Thyroid gland (tissue), 4 donors: ENCODE measurements around the gene RNF145. TPM values are rescaled to one million over a fixed set of nuclear protein-coding genes. Genes with fewer than 3 reads are reported as not detected.

Experiments
- DNase-seq, 2 donors: peaks; one replicate each; pipeline ENCODE4 v3.0.0-alpha.2; 2019
- H3K27ac ChIP-seq, 3 donors: fragments of 200-600 bp; sonication (generic); 1 replicate in 2 of 3; 2 replicates in 1 of 3; pipeline ENCODE4 v1.5.1; 2016 to 2019; ENCODE audit warnings: mild to moderate bottlenecking in 1 of 3, moderate library complexity in 1 of 3
- H3K27me3 ChIP-seq: fragments of 200-600 bp; sonication (generic); one replicate; pipeline ENCODE4 v1.5.1; 2019
- H3K36me3 ChIP-seq, 2 donors: fragments of 200-600 bp; sonication (generic); one replicate each; pipeline ENCODE4 v1.5.1; 2016 to 2019
- H3K4me1 ChIP-seq, 2 donors: fragments of 200-600 bp; sonication (generic); one replicate each; pipeline ENCODE4 v1.5.1; 2017 to 2019
- H3K4me3 ChIP-seq, 3 donors: fragments of 200-600 bp; sonication (generic); replicated peaks in 1 of 3; 1 replicate in 2 of 3; 2 replicates in 1 of 3; pipeline ENCODE4 v1.5.1; 2016; ENCODE audit warnings: mild to moderate bottlenecking in 1 of 3
- H3K9me3 ChIP-seq: fragments of 200-600 bp; sonication (generic); one replicate; pipeline ENCODE4 v1.5.1; 2017
- POLR2A ChIP-seq, 2 donors: fragments of 450-650 bp; IDR thresholded peaks; one replicate each; pipeline ENCODE4 v1.6.1; 2017; ENCODE audit warnings: antibody characterized with exemption in 2 of 2, mild to moderate bottlenecking in 2 of 2, moderate library complexity in 1 of 2
- WGBS, 2 donors: methylation state at CpG; one replicate each; pipeline ENCODE4 v1.1.5; 2017; 5-methylcytosine and 5-hydroxymethylcytosine counted together
- intact Hi-C: fragments of 100-400 bp; cut with DNase I; formaldehyde crosslinking; loops from one replicate; pipeline ENCODE4 v1.15.1; 2023
- total RNA-seq, 4 donors: library from RNA; depleted of rRNA; stranded (reverse); fragments of >200 nt; gene quantifications; one replicate each; pipeline ENCODE4 v1.2.3, GENCODE V29; 2016
- TF ChIP-seq, protein P1 (sequence below), 6 experiments: fragments of 200-600 bp in 3 of 6; fragments of 450-650 bp in 3 of 6; sonication (generic) in 3 of 6; IDR thresholded peaks; one replicate each; pipeline ENCODE4 v1.5.1; 2016 to 2019; ENCODE audit warnings: antibody characterized with exemption in 6 of 6, mild to moderate bottlenecking in 2 of 6, inconsistent platforms in 1 of 6, moderate library complexity in 1 of 6

RNF145 gene
- total RNA-seq, 4 donors from 2014 or later: 59.5 to 88.6 (median 75.6) TPM

DNA sequence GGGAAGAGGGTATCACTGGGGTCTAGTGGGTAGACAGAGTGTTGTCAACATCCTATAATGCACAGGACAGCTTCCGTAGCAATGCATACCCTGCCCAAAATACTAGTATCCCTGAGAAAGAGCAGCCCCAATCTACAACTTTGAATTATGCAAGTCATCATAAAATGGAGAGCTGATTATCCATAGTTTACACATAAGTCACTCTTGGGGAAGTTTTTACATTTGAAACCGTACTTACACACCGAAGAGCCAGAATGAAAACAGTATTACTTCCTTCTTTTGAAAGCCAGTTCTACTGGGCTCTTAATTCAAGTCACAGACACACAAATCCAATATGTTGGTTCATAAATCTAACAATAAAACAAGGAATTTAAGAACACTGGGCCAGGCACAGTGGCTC, 21.6 kb downstream of the RNF145 start:
- no peak overlapping the region for H3K27ac ChIP-seq
- H3K4me3 ChIP-seq: no peak overlapping the region
- H3K36me3 ChIP-seq: peaks cover 0 to 4% of the 10 kb centered on the region in 2 donors
- H3K4me1 ChIP-seq: peaks cover 27 to 34% of the 10 kb centered on the region in 2 donors
- no peak for DNase-seq
- intact Hi-C loops: no loop called here
- no peaks in the 10 kb centered on the region for H3K9me3 ChIP-seq
- no peaks in the 10 kb centered on the region for H3K27me3 ChIP-seq
- 91 to 97% methylated on average over 3 of the region's 3 CpGs for WGBS, 2 donors
- TF ChIP-seq, protein P1, sequence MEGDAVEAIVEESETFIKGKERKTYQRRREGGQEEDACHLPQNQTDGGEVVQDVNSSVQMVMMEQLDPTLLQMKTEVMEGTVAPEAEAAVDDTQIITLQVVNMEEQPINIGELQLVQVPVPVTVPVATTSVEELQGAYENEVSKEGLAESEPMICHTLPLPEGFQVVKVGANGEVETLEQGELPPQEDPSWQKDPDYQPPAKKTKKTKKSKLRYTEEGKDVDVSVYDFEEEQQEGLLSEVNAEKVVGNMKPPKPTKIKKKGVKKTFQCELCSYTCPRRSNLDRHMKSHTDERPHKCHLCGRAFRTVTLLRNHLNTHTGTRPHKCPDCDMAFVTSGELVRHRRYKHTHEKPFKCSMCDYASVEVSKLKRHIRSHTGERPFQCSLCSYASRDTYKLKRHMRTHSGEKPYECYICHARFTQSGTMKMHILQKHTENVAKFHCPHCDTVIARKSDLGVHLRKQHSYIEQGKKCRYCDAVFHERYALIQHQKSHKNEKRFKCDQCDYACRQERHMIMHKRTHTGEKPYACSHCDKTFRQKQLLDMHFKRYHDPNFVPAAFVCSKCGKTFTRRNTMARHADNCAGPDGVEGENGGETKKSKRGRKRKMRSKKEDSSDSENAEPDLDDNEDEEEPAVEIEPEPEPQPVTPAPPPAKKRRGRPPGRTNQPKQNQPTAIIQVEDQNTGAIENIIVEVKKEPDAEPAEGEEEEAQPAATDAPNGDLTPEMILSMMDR (IDR thresholded peaks at IDR 0.05): no peak
- TF ChIP-seq POLR2A (IDR thresholded peaks at IDR 0.05): no peak

DNA sequence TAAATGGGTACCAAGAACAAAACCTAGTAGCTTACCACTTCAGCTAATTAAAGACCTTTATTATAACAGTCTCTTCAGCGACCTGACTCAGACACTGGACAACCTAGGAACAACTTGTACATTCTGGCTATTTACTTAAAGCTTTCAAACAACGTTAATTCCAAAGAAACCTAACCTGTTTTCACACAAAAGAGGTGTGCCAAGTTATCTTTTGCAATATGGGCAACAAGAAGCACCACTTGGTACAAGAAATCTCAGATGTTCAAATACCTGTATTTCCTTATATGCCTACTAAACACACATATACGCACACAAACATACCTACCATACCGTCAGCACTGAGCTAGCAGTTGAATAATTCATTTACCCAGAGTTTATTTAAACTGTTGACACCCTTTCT, 23.0 kb downstream of the RNF145 start:
- no peaks in the 10 kb centered on the region for H3K9me3 ChIP-seq
- TF ChIP-seq, protein P1 (IDR thresholded peaks at IDR 0.05): peak in 1 of 6 experiments; percentile 27
- no peak for TF ChIP-seq POLR2A (IDR thresholded peaks at IDR 0.05)
- intact Hi-C loops: no loop called here
- 56 to 62% methylated on average over 4 of the region's 4 CpGs for WGBS, 2 donors
- no peak overlapping the region for H3K4me3 ChIP-seq
- H3K27ac ChIP-seq: peak overlapping the region; percentile 23 to 81 (median 76)
- peaks cover 41 to 48% of the 10 kb centered on the region in 2 donors for H3K4me1 ChIP-seq
- H3K27me3 ChIP-seq: no peaks in the 10 kb centered on the region
- H3K36me3 ChIP-seq: peaks cover 0 to 4% of the 10 kb centered on the region in 2 donors
- DNase-seq: no peak

DNA sequence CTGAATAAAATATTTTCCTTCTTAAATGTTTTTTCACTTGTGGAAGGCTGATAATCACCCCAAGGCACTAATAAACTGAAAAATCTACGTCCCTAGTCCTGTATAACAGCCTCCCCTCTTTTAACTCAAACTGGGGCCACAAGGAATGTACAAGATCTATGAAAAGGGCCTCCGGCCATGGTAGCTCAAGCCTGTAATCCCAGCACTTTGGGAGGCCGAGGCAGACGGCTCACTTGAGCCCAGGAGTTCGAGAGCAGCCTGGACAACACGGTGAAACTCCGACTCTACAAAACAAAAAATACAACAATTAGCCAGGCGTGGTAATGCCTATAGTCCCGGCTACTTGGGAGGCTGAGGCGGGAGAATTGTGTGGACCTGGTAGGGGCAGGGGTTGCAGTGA, 23.6 kb downstream of the RNF145 start:
- peaks cover 46 to 53% of the 10 kb centered on the region in 2 donors for H3K4me1 ChIP-seq
- 61 to 64% methylated on average over 10 of the region's 10 CpGs for WGBS, 2 donors
- intact Hi-C loops: no loop called here
- H3K27me3 ChIP-seq: no peaks in the 10 kb centered on the region
- H3K4me3 ChIP-seq: no peak overlapping the region
- TF ChIP-seq POLR2A (IDR thresholded peaks at IDR 0.05): no peak
- TF ChIP-seq, protein P1 (IDR thresholded peaks at IDR 0.05): no peak
- no peak for DNase-seq
- no peaks in the 10 kb centered on the region for H3K9me3 ChIP-seq
- H3K27ac ChIP-seq: peak overlapping the region; percentile 23 to 81 (median 76)
- H3K36me3 ChIP-seq: peaks cover 0 to 4% of the 10 kb centered on the region in 2 donors

DNA sequence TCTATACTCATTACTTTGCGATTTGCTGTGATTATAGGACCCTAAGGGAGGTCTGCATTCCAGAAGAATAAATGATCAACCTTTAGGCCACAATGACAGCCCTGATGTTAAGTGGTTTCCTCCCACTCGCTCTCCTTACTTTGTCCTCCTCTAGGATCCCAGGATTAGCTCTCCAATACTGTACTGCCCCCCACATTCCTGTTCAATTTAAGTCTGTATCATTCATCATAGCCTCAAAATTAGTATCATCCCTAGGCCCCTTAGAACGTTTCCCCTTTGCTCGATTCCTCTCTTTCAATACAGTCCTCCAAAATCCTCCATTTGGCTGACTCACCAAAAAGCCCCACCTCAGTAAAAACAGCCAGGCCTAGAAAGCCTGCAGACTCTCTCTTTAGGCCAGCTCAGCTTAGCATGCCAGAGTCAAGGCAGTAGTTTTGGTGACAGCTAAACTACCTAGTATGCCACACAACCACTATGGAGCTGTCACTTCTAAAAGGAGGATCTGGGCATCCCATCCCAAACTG, 24.4 kb downstream of the RNF145 start:
- peaks cover 0 to 2% of the 10 kb centered on the region in 2 donors for H3K36me3 ChIP-seq
- no peaks in the 10 kb centered on the region for H3K9me3 ChIP-seq
- H3K27me3 ChIP-seq: no peaks in the 10 kb centered on the region
- no peak overlapping the region for H3K4me3 ChIP-seq
- peak overlapping the region; percentile 23 to 81 (median 76) for H3K27ac ChIP-seq
- H3K4me1 ChIP-seq: peaks cover 49 to 60% of the 10 kb centered on the region in 2 donors
- WGBS, 2 donors: 55 to 64% methylated on average over 4 of the region's 4 CpGs
- DNase-seq: peak; percentile 9 to 16
- TF ChIP-seq, protein P1 (IDR thresholded peaks at IDR 0.05): no peak
- TF ChIP-seq POLR2A (IDR thresholded peaks at IDR 0.05): no peak
- intact Hi-C loops: no loop called here

DNA sequence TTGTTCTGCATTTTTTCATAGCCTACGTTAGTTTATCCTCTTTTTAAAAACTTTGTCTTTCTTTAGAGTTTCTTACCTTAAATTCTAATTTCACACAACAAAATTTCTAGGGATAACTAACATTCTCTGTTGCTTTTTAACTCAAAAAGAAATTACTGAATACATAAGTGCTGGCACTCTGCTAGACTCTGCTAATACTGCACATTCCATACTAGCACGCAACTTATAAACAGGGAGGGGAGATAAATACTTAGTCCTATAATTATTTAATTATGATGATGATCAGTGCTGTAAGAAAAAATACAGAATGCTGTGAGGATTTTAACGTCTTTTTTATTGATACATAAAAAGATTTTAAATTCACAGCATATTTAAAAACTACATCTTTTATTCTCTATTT, 25.1 kb downstream of the RNF145 start:
- intact Hi-C loops: no loop called here
- DNase-seq: no peak
- Histone ChIP-seq H3K9me3 (no peaks in the 10 kb centered on the region), H3K36me3 (no peaks in the 10 kb centered on the region), H3K27ac (peak overlapping the region; percentile 23 to 81 (median 76)), H3K27me3 (no peaks in the 10 kb centered on the region), H3K4me1 (peaks cover 49 to 60% of the 10 kb centered on the region in 2 donors), H3K4me3 (no peak overlapping the region)
- WGBS, 2 donors: 87 to 90% methylated on average over 3 of the region's 3 CpGs
- TF ChIP-seq, protein P1 (IDR thresholded peaks at IDR 0.05): no peak
- TF ChIP-seq POLR2A (IDR thresholded peaks at IDR 0.05): no peak
